Activated CD8-positive, alpha-beta memory T cell treated with anti-CD3 and anti-CD28 coated beads, Interleukin-2, amount 50 U/mL, for 48 hours (primary cell): ENCODE data around the gene TBC1D13.
A peak's percentile ranks its signal among the peaks of the same experiment; 100 is the strongest.
"Not testable (repeated sequence)": the region's sequence is repeated elsewhere in the genome, so short reads cannot be mapped to it uniquely, and the experiment has no call there.

Experiments used
- DNase-seq: peaks from one replicate; pipeline ENCODE4 v3.0.0-alpha.2; 2020

TBC1D13 gene

GRCh38 chr9:128822407-128823042, 35.5 kb downstream of the TBC1D13 start:
- no peak for DNase-seq

- no peak for DNase-seq
Observed at GRCh38 chr9:128823362-128823902, 36.4 kb downstream of the TBC1D13 start.

- DNase-seq: no peak
Observed at GRCh38 chr9:128823903-128824406, 36.9 kb downstream of the TBC1D13 start.

GRCh38 chr9:128824911-128825310, 37.9 kb downstream of the TBC1D13 start:
- DNase-seq: no peak

GRCh38 chr9:128825923-128826700, 39.1 kb downstream of the TBC1D13 start:
- DNase-seq: no peak

GRCh38 chr9:128828267-128828666, 41.2 kb downstream of the TBC1D13 start:
- no peak for DNase-seq

GRCh38 chr9:128828719-128829452, 41.8 kb downstream of the TBC1D13 start:
- no peak for DNase-seq

- DNase-seq: peak; percentile 96
Observed at GRCh38 chr9:128829477-128830251, 42.6 kb downstream of the TBC1D13 start, which contains the start of gene SPOUT1. SPOUT1 (minus strand) TSS chr9:128829794; CDS start chr9:128829780, 14 bp downstream.

GRCh38 chr9:128833696-128834095, 46.6 kb downstream of the TBC1D13 start:
- no peak for DNase-seq

GRCh38 chr9:128835246-128836210, 48.5 kb downstream of the TBC1D13 start:
- DNase-seq: no peak

- no peak for DNase-seq
Observed at GRCh38 chr9:128836509-128837145, 49.6 kb downstream of the TBC1D13 start.

GRCh38 chr9:128838338-128838737, 51.3 kb downstream of the TBC1D13 start:
- no peak for DNase-seq

GRCh38 chr9:128840524-128840923, 53.5 kb downstream of the TBC1D13 start:
- DNase-seq: no peak

- no peak for DNase-seq
Observed at GRCh38 chr9:128841694-128842492, 54.8 kb downstream of the TBC1D13 start.

GRCh38 chr9:128843171-128843570, 56.1 kb downstream of the TBC1D13 start:
- not testable (repeated sequence) for DNase-seq

GRCh38 chr9:128845186-128845931, 58.3 kb downstream of the TBC1D13 start:
- DNase-seq: no peak

- DNase-seq: no peak
Observed at GRCh38 chr9:128846680-128847030, 59.6 kb downstream of the TBC1D13 start.

GRCh38 chr9:128847803-128848202, 60.8 kb downstream of the TBC1D13 start:
- no peak for DNase-seq

GRCh38 chr9:128851024-128851423, 64.0 kb downstream of the TBC1D13 start:
- DNase-seq: not testable (repeated sequence)
